ES-I3 (cell line): Measurements from ENCODE around the gene GFER.
A peak's percentile ranks its signal among the peaks of the same experiment; 100 is the strongest.

Experiments used
- H3K36me3 ChIP-seq: 2 replicates; pipeline ENCODE4 v1.6.1; 2013; ENCODE audit warnings: mild to moderate bottlenecking, low read length, control low read depth, moderate library complexity; ENCODE audit not compliant: insufficient read depth
- H3K4me1 ChIP-seq: 2 replicates; pipeline ENCODE4 v1.6.1; 2013; ENCODE audit warnings: mild to moderate bottlenecking, control low read depth, low read length; ENCODE audit not compliant: insufficient read depth
- H3K9ac ChIP-seq: 2 replicates; pipeline ENCODE4 v1.6.1; 2013; ENCODE audit warnings: low read depth, mild to moderate bottlenecking, low read length, moderate library complexity
- H3K9me3 ChIP-seq: 2 replicates; pipeline ENCODE4 v1.6.1; 2013; ENCODE audit warnings: mild to moderate bottlenecking, low read length, moderate library complexity; ENCODE audit not compliant: control insufficient read depth, insufficient read depth

GFER gene

GRCh38 chr16:1985466-1986150 is 1.6 kb downstream of the GFER start:
- Histone ChIP-seq H3K9me3 (no peaks in the 10 kb centered on the region), H3K9ac (no peak overlapping the region), H3K4me1 (peaks cover 15% of the 10 kb centered on the region), H3K36me3 (peaks cover 3% of the 10 kb centered on the region; the same call in 1 of the 2 replicates)

DNA sequence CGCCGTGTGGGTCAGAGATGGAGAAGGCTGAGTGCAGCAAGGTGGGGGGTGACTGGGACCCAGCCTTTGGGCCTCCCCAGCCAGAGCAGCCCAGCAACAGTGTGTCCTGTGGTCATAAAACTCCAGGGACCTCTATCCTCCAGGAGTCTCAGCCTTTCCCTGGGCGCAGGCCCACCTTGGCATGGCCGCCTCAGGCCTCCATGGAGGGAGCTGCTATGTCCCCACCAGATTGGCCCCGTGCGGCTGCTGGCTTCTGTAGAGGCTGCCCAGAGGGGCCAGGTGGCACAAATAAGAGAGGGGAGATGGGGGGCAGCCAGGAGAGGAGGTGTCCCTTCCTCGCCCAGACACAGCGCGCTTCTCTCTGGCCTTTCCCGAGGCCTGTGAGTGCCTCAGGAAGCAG is 3.2 kb downstream of the GFER start:
- Histone ChIP-seq H3K4me1 (peaks cover 9% of the 10 kb centered on the region), H3K9me3 (no peaks in the 10 kb centered on the region), H3K9ac (no peak overlapping the region), H3K36me3 (peaks cover 3% of the 10 kb centered on the region; the same call in 1 of the 2 replicates)

DNA sequence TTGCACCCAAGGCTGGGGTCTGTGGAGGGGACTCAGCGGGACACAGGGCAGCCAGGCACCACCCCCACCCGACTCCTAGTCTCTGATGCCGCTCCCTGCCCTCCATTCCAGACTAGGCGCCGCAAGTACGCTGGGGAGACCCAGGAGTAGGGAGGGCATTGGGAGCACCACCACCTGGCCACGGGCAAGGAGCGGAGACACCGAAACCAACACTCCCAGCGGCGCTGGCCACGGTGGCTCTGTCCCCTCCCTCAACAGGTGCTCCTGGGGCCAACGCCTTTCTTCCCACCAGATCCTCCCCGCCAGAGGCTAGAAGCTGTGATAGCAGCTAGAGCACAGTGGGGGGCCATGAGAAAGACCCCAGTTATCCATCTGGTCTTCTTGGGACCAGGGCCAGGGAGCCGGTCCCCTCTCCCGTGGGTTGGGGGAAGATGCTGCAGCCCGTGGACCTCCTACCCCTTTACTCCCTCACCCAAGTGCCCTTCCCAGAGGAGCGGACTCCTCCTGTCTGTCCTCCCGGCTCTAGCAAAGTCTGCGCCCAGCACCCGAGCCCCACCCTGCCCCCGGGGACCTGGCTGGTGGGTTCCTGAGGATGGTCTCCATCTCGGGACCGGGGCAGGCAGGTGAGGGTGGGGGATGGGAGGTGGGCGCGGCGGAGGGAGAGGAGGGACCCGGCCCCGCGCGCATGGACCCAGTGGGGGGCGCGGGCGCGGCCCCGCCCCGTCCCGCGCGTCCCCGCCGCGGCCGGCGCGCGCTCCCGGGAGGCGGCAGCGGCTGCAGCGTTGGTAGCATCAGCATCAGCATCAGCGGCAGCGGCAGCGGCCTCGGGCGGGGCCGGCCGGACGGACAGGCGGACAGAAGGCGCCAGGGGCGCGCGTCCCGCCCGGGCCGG is 5.5 kb downstream of the GFER start, which contains the start of gene SYNGR3:
Gene SYNGR3 (plus strand): TSS at position 762 of the 892 bp plus-strand sequence. CDS start 133 bp downstream, outside the sequence.
- H3K9ac ChIP-seq = peak within 1 kb of the TSS; percentile 51

GRCh38 chr16:1990101-1990350 is 6.0 kb downstream of the GFER start:
- Histone ChIP-seq H3K9me3 (no peaks in the 10 kb centered on the region), H3K9ac (peak overlapping the region; percentile 51; the same call in 1 of the 2 replicates), H3K4me1 (peaks cover 2% of the 10 kb centered on the region), H3K36me3 (peaks cover 3% of the 10 kb centered on the region; the same call in 1 of the 2 replicates)

More for the DNA sequence above, 5.5 kb downstream of the GFER start, which contains the start of gene SYNGR3:
- Histone ChIP-seq H3K36me3 (peaks cover 3% of the 10 kb centered on the region; the same call in 1 of the 2 replicates), H3K4me1 (peaks cover 4% of the 10 kb centered on the region), H3K9me3 (no peaks in the 10 kb centered on the region)

- Histone ChIP-seq H3K4me1 (no peaks in the 10 kb centered on the region; the same call in 1 of the 2 replicates), H3K9ac (peak overlapping the region; percentile 51; the same call in 1 of the 2 replicates), H3K9me3 (no peaks in the 10 kb centered on the region), H3K36me3 (peaks cover 3% of the 10 kb centered on the region; the same call in 1 of the 2 replicates)
Measured at GRCh38 chr16:1990351-1991134, 6.5 kb downstream of the GFER start.

DNA sequence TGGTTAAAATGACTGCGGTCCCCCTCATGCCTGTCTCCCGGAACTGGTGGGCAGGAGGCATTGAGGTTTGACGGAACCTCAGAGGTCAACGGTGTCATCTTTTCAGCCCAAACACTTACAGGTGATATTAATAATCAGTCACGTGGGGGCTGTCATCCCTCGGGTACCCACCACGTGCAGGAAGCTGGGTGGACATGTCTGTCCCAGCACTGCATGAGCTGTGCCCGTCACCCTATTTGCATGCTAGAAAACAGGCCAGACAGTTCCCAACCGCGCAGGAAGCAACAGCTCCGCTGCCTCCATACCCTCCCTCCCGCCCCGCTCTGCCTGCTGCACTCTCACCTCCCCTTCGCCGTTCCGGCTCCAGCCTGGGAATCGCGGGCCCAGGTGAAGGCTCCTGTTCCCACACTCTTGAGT is 7.2 kb downstream of the GFER start:
- Histone ChIP-seq H3K9ac (peak overlapping the region; percentile 51; the same call in 1 of the 2 replicates), H3K36me3 (peaks cover 2% of the 10 kb centered on the region; the same call in 1 of the 2 replicates), H3K9me3 (no peaks in the 10 kb centered on the region), H3K4me1 (no peaks in the 10 kb centered on the region; the same call in 1 of the 2 replicates)

DNA sequence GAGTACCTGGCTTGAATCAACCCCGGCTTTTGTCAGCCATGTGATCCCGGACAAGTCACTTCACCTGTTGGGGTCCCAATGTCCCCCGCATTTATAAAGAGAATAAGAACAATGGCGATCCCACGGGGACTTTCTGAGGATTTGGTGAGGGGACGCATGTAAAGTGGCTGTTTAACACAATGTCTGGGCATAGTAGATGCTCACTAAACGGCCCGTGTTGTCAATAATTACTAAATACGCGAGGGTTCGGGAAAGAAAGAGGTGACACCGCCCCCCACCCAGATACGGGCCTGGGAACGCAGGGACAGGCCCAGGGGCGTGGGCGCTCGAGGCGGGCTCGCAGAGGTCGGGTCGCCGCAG is 7.6 kb downstream of the GFER start:
- Histone ChIP-seq H3K36me3 (no peaks in the 10 kb centered on the region), H3K9ac (peak overlapping the region; percentile 51; the same call in 1 of the 2 replicates), H3K9me3 (no peaks in the 10 kb centered on the region), H3K4me1 (no peaks in the 10 kb centered on the region; the same call in 1 of the 2 replicates)

DNA sequence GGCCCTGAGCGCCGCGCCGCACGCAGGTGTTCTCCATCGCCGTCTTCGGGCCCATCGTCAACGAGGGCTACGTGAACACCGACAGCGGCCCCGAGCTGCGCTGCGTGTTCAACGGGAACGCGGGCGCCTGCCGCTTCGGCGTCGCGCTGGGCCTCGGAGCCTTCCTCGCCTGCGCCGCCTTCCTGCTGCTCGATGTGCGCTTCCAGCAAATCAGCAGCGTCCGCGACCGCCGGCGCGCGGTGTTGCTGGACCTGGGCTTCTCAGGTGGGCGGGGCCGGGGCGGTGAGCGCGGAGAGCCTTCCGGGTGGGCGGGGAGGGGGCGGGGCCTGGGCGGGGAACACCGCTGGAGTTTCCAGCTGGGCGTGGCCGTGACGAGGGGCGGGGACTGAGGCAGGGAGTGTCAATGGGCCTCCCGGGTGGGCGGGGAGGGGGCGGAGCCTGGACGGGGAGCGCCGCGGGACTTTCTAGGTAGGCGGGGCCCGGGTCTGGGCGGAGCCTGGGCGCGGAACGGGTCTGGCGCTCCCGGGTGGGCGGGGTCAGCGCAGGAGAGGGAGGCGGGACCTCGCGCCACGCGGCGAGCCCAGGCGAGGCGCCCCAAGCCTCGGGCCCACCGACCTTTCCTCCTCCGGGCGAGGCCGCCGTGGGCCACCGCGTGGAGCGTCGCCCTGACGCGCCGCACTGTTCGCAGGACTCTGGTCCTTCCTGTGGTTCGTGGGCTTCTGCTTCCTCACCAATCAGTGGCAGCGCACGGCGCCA is 8.1 kb downstream of the GFER start:
- H3K9ac ChIP-seq = peak overlapping the region; percentile 70
- no peaks in the 10 kb centered on the region for H3K9me3 ChIP-seq
- no peaks in the 10 kb centered on the region for H3K36me3 ChIP-seq
- H3K4me1 ChIP-seq = no peaks in the 10 kb centered on the region; the same call in 1 of the 2 replicates

GRCh38 chr16:1992704-1993317 is 8.8 kb downstream of the GFER start:
- Histone ChIP-seq H3K9ac (peak overlapping the region; percentile 70), H3K4me1 (no peaks in the 10 kb centered on the region; the same call in 1 of the 2 replicates), H3K36me3 (no peaks in the 10 kb centered on the region), H3K9me3 (no peaks in the 10 kb centered on the region)

DNA sequence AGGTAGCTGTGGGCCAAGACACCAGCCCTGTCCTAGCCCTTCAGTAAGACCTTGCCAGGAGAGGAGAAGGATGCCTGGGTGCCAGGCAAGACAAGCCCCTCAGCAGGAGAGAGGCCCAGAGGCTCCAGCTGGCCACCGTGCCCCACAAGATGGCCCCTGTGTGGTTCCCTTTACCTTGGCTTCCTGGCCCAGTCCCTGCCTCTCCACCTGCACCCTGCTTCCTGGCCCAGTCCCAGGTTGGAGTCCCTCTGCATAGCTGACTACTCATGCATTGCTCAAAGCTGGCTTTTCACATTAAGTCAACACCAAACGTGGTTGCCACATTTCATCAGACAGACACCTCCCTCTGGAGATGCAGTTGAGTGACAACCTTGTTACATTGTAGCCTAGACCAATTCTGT is 9.7 kb downstream of the GFER start:
- Histone ChIP-seq H3K9me3 (no peaks in the 10 kb centered on the region), H3K4me1 (no peaks in the 10 kb centered on the region; the same call in 1 of the 2 replicates), H3K36me3 (no peaks in the 10 kb centered on the region), H3K9ac (no peak overlapping the region)

DNA sequence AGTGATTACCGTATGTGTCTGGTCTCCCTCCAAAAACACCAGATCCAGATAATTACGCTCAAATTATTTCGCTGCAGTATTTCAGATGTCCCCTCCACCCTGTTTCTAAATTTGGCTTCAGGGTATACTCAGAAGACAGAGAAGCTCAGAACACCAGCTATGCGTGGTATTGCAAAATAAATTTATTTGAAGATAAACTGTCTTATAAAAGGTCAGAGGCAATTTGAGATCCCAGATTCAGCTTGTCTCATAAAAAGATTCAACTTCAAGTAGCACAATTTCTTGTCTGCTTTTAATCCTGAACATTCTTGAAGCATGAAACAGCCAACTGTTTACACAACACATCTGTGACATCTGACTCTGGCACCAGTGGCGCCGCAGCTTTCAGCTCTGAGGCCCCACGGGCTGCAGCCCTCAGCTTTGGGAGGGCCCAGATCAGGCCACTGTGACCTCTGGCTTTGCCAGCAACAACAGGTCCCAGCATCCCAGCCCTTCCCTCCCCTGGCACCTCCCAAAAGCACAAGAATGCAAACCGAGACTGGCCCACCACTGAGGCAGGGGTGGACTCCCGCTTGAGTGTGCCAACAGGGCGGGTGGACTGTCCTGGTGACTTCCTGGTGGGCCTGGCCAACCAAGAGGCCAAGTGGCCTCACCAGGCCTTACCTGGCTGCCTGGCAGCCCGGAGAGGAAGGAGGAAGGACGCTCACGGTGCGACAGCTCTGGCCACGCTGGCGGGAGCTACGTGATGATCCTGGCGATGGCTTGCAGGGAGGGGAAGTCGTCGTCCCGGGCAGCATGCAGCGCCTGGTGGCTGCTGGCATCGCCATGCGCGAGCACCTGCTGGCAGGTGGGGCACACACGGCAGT is 13.7 kb downstream of the GFER start:
- peaks cover 4% of the 10 kb centered on the region; the same call in 1 of the 2 replicates for H3K36me3 ChIP-seq
- H3K4me1 ChIP-seq = no peaks in the 10 kb centered on the region; the same call in 1 of the 2 replicates
- H3K9me3 ChIP-seq = no peaks in the 10 kb centered on the region
- no peak overlapping the region for H3K9ac ChIP-seq

DNA sequence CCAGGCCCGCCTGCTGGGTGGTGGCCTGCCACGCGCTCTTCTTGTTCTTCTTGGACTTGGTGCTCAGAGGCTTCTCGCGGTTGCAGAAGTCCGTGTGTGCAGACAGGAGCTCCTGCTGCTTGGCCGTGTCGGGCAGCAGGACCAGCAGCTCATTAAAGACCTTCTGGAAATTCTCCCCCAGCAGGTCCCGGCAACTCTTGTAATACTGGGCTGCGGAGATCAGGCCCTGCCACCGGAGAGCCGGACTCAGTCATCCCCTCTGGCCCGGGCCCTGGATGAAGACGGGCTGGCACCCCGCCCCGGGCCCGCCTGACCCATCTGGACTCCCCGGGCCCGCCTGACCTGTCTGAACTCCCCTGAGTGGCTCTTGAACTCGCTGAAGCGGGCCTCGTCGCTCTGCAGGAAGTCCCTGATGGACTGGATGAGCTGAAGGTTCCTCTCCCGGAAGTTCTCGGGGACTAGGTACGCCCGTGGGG is 14.4 kb downstream of the GFER start:
- no peaks in the 10 kb centered on the region for H3K4me1 ChIP-seq
- peaks cover 4% of the 10 kb centered on the region; the same call in 1 of the 2 replicates for H3K36me3 ChIP-seq
- H3K9me3 ChIP-seq = no peaks in the 10 kb centered on the region
- H3K9ac ChIP-seq = no peak overlapping the region
